Endothelial cell (in vitro differentiated cells): ENCODE measurements around the gene LDB2. TPM values are rescaled to one million over a fixed set of nuclear protein-coding genes. Genes with fewer than 3 reads are reported as not detected.
A peak's percentile ranks its signal among the peaks of the same experiment; 100 is the strongest.
"Not testable (repeated sequence)": the region's sequence is repeated elsewhere in the genome, so short reads cannot be mapped to it uniquely, and the experiment has no call there.

ENCODE experiments used
- DNase-seq: peaks from one replicate; pipeline ENCODE4 v3.0.0; 2021; ENCODE audit warnings: low spot score
- H3K27ac Mint-ChIP-seq: one replicate; pipeline ENCODE4 v1.8.0; 2021; ENCODE audit warnings: mixed read lengths, inconsistent platforms; ENCODE audit not compliant: unreplicated experiment
- H3K27me3 Mint-ChIP-seq: one replicate; pipeline ENCODE4 v1.8.0; 2021; ENCODE audit warnings: mild to moderate bottlenecking, moderate library complexity, mixed read lengths, inconsistent platforms; ENCODE audit not compliant: unreplicated experiment
- H3K36me3 Mint-ChIP-seq: one replicate; pipeline ENCODE4 v1.8.0; 2021; ENCODE audit warnings: mild to moderate bottlenecking, low read depth, mixed read lengths, inconsistent platforms; ENCODE audit not compliant: unreplicated experiment
- H3K4me1 Mint-ChIP-seq: one replicate; pipeline ENCODE4 v1.8.0; 2021; ENCODE audit warnings: mild to moderate bottlenecking, mixed read lengths, inconsistent platforms; ENCODE audit not compliant: unreplicated experiment
- H3K4me3 Mint-ChIP-seq: one replicate; pipeline ENCODE4 v1.8.0; 2021; ENCODE audit warnings: mild to moderate bottlenecking, mixed read lengths, inconsistent platforms; ENCODE audit not compliant: unreplicated experiment
- H3K9me3 Mint-ChIP-seq: one replicate; pipeline ENCODE4 v1.8.0; 2021; ENCODE audit warnings: mixed read lengths, inconsistent platforms; ENCODE audit not compliant: unreplicated experiment
- CTCF ChIP-seq: fragments of 200-600 bp; sonication (generic); IDR thresholded peaks from one replicate; pipeline ENCODE4 v1.5.0; 2021; ENCODE audit warnings: antibody characterized with exemption; ENCODE audit not compliant: unreplicated experiment
- total RNA-seq: library from RNA; stranded (reverse); fragmentation: NEBNext Ultra II Directional; extraction: Animal tissue kit (Norgen Biotek cat#: 25700); gene quantifications from one replicate; pipeline ENCODE4 v1.2.1, GENCODE V29; 2021; ENCODE audit not compliant: unreplicated experiment

The LDB2 gene
- total RNA-seq, 1 donor from 2014 or later: 268 TPM

GRCh38 chr4:16931339-16932305 is 33.2 kb upstream of the LDB2 start:
- no peak for TF ChIP-seq CTCF
- Mint-ChIP-seq H3K27me3 (no peaks in the 10 kb centered on the region), H3K27ac (no peak overlapping the region)

DNA sequence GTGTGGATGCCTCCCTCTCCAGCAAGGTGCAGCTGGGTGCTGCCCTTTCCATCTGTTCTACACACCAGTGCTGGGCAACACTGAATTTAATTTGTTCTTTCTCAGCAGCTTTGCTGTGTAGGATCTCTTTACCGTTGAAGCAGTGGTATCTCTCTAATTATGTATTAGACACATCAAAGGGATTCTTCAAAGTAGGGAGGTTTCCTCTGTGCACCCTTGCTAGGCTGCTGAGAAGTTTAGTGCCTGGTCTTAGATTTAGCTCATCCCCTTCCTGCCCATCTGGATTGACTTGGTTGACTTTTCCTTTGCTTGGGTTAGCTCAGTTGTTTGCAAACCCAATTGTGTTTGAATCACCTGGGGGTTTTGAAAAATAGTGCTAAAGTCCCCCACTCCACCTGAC is 27.8 kb upstream of the LDB2 start:
- DNase-seq: no peak
- no peaks in the 10 kb centered on the region for H3K36me3 Mint-ChIP-seq
- TF ChIP-seq CTCF: no peak
- no peaks in the 10 kb centered on the region for H3K27me3 Mint-ChIP-seq
- no peak overlapping the region for H3K4me3 Mint-ChIP-seq
- no peaks in the 10 kb centered on the region for H3K9me3 Mint-ChIP-seq
- peaks cover 16% of the 10 kb centered on the region for H3K4me1 Mint-ChIP-seq
- no peak overlapping the region for H3K27ac Mint-ChIP-seq

More at GRCh38 chr4:16931339-16932305, 33.2 kb upstream of the LDB2 start:
- Mint-ChIP-seq H3K9me3 (no peaks in the 10 kb centered on the region), H3K36me3 (no peaks in the 10 kb centered on the region), H3K4me3 (no peak overlapping the region), H3K4me1 (peaks cover 5% of the 10 kb centered on the region)
- no peak for DNase-seq

DNA sequence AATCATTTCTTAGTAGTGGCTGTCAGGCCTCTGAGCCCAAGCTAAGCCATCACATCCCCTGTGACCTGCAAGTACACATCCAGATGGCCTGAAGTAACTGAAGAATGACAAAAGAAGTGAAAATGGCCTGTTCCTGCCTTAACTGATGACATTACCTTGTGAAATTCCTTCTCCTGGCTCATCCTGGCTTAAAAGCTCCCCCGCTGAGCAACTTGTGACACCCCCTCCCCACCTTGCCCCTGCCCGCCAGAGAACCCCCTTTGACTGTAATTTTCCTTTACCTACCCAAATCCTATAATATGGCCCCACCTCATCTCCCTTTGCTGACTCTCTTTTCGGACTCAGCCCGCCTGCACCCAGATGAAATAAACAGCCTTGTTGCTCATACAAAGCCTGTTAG is 20.3 kb upstream of the LDB2 start:
- peaks cover 15% of the 10 kb centered on the region for H3K4me1 Mint-ChIP-seq
- H3K36me3 Mint-ChIP-seq, H3K27me3 Mint-ChIP-seq, H3K9me3 Mint-ChIP-seq, DNase-seq, H3K27ac Mint-ChIP-seq, H3K4me3 Mint-ChIP-seq: not testable (repeated sequence)

- DNase-seq: peak; percentile 76
- Mint-ChIP-seq H3K9me3 (no peaks in the 10 kb centered on the region), H3K27ac (no peak overlapping the region)
These were observed 18.4 kb upstream of the LDB2 start for GRCh38 chr4:16916719-16917337.

GRCh38 chr4:16916031-16916430 is 17.6 kb upstream of the LDB2 start:
- no peak overlapping the region for H3K4me3 Mint-ChIP-seq
- H3K9me3 Mint-ChIP-seq: no peaks in the 10 kb centered on the region
- H3K27ac Mint-ChIP-seq: no peak overlapping the region

More at GRCh38 chr4:16916719-16917337, 18.4 kb upstream of the LDB2 start:
- H3K36me3 Mint-ChIP-seq: no peaks in the 10 kb centered on the region
- TF ChIP-seq CTCF: peak; percentile 96
- H3K4me1 Mint-ChIP-seq: peaks cover 13% of the 10 kb centered on the region
- H3K4me3 Mint-ChIP-seq: no peak overlapping the region
- no peaks in the 10 kb centered on the region for H3K27me3 Mint-ChIP-seq

More at GRCh38 chr4:16916031-16916430, 17.6 kb upstream of the LDB2 start:
- DNase-seq: no peak
- Mint-ChIP-seq H3K4me1 (peaks cover 13% of the 10 kb centered on the region), H3K27me3 (no peaks in the 10 kb centered on the region), H3K36me3 (no peaks in the 10 kb centered on the region)
- no peak for TF ChIP-seq CTCF
